ENCODE measurements around the gene ANKRD9.
A peak's percentile ranks its signal among the peaks of the same experiment; 100 is the strongest.
"Not testable (repeated sequence)": the region's sequence is repeated elsewhere in the genome, so short reads cannot be mapped to it uniquely, and the experiment has no call there.

The ANKRD9 gene, protein sequence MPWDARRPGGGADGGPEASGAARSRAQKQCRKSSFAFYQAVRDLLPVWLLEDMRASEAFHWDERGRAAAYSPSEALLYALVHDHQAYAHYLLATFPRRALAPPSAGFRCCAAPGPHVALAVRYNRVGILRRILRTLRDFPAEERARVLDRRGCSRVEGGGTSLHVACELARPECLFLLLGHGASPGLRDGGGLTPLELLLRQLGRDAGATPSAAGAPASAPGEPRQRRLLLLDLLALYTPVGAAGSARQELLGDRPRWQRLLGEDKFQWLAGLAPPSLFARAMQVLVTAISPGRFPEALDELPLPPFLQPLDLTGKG

DNA sequence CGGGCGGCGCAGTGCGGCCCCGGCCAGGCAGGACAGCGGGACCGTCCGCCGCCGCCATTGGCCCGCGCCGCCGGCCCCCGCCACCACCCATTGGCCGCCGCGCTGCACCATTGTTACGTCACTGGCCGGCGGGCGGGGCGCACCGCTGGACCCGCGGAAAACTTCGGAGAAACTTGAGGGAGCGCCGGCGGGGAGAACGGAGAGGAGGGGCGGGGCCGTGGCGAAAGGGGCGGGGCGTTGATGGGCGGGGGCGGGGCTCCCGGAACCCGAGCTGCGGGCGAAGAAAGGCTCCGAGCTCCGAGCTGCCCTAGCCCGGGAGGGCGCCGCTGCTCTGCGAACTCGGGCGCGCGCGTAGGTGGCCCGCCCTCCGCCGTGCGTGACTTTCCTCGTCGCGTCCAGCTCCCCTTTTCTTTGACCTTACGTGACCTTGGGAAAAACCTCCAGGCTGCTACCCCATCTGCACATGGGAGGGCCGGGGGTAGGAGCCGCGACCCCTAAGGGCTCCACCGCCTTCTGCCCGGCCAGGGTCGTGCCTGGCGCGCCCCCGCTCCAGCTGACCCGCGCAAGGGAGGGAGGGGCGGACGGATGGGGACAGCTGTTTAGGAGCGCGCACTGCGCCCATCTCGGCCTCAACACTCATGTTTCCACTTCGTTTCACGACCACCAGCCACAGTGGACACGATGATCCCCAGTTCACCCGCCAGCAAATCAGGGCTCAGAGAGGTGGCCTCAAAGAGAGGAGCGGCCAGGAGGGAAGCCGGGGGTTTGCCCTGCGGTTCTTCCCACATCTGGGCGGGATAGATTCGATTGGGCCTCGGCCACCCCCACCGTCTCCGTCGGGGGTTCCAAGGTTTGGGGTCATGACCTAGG lies at the start of gene ANKRD9:
ANKRD9 (minus strand) TSS at position 31 of the 870 bp plus-strand sequence. CDS start 1,887 bp downstream, outside the sequence.
- peak; percentile 86 for DNase-seq (ENCODE audit: low read depth, low spot score)

- DNase-seq (ENCODE audit: low read depth, low spot score): no peak
Measured at GRCh38 chr14:102558556-102558955, 49.0 kb upstream of the ANKRD9 start.

DNA sequence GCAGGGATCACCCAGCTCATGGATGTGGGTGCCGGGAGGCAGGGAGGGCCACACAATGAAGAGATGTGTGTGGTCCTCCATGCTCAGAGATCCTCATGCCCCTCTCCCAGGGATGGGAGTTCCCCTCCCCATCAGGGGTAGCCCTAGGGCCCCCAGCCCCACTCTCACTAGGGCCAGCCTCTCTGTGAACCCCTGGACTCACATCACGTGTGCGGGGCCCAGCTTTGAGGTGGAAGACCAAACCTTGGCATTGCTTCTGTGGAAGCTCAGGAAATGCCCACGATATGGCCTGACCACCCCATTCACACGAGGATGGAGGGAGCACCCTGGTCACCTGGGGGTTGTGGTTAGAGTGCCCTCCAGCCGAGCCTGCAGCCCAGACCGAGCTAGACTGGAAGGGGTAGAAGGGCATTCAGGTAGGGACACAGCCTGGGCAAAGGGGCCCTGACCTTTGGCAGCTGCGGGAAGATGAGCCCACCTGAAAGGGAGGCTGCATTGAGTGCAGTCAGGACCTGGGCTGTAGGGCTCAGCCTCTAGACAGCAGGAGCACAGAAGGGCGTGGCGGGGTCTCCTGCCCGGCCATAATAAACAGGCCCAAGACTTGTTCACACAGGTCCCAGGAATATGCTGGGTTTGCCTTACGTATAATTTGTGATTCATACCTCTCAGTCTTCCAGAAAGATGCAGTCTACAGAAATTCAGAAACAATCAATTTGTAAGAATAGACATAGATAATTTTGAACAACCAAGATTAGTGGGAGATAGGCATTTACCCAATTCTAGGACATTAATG lies 48.1 kb upstream of the ANKRD9 start:
- no peak for DNase-seq (ENCODE audit: low read depth, low spot score)

- no peak for DNase-seq (ENCODE audit: low read depth, low spot score)
Measured at GRCh38 chr14:102556098-102556677, 46.6 kb upstream of the ANKRD9 start.

DNA sequence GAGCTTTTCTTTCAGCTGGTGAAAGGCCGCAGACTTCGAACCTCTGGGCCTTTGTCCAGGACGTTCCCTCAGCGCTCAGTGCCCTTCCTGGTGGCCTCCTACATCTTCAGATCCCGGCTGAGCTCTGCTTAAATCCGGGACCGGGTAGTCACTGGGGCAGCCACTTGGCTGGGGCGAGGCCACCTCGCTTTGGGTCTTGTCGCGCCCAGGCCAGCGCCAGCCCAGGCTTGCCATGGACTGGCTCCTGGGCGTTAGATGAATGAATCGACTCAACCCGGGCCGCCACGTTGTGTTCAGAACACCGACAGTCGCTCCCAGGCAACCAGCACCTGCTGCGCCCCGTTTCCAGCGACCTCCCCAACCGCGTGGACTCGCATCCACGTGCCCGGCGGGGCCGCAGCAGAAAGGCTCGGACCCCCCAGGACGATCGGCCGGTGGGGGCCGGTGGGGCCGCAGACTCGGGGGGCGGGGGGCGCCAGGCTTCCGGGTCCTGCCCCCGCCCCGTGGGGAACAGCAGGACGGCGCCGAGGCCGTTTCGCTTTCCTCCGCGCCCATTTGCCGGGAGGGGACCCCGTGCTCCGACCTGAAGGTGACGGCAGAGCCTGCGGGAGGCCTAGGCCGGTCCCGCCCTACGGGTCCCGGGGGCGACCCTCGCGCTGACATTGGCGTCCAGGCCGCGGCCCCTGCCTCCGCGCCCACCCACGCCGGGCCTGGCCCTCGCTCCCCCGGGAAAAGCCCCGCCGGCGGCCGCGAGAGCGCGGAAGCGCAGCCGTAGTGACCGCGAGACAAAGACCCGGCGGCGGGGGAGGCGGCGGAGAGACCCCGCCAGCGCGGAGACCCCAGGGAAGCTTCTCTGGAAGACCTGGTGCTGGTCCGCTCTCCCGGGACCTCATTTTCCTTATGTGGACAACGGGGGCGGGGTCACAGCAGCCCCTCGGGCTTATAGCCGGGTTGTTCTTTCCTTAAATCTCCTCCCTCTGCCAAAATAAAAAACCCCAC lies 45.5 kb upstream of the ANKRD9 start:
- peak; percentile 95 for DNase-seq (ENCODE audit: low read depth, low spot score)

DNA sequence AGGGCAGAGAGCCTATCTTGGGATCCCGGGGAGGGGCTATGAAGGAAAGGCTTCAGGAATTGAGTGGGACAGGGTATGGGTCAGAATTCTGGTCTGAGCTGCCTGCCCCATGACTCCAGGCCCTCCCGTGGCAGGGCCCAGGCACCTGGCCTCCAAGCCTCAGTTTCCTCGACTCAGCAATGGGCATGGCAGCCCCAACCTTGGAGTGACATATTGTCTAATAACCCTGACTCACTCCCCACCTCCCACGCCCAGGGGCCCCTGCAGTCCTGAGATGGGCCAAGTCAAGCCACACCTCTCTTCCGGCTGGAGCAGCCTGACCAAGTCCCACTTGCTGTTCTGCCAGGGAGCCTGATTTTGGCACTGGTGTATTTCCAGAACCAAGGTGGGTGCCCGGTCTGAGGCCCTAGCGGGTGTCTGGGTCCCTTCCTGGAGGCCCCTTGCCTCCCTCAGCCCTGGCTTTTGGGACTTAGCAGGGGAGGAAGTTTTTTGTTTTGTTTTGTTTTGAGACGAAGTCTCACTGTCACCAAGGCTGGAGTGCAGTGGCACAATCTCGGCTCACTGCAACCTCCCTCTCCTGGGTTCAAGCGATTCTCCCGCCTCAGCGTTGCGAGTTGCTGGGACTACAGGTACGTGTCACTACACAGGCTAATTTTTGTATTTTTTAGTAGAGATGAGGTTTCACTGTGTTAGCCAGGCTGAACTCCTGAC lies 42.6 kb upstream of the ANKRD9 start:
- DNase-seq (ENCODE audit: low read depth, low spot score): no peak

DNA sequence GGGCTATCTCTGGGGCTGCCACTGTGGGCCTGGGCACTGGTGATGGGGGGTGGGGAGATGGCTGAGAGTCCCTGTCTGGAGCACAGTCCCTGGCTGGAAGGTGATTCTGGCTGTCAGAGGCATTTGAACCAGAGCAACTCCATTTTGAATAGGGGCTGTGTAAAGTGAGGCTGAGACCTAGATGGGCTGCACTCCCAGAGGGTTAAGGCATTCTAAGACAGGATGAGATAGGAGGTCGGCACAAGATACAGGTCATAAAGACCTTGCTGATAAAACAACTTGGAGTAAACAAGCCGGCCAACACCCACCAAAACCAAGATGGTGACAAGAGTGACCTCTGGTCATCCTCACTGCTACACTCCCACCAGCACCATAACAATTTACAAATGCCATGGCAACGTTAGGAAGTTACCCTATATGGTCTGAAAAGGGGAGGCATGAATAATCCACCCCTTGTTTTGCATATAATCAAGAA lies 41.4 kb upstream of the ANKRD9 start:
- not testable (repeated sequence) for DNase-seq (ENCODE audit: low read depth, low spot score)

DNA sequence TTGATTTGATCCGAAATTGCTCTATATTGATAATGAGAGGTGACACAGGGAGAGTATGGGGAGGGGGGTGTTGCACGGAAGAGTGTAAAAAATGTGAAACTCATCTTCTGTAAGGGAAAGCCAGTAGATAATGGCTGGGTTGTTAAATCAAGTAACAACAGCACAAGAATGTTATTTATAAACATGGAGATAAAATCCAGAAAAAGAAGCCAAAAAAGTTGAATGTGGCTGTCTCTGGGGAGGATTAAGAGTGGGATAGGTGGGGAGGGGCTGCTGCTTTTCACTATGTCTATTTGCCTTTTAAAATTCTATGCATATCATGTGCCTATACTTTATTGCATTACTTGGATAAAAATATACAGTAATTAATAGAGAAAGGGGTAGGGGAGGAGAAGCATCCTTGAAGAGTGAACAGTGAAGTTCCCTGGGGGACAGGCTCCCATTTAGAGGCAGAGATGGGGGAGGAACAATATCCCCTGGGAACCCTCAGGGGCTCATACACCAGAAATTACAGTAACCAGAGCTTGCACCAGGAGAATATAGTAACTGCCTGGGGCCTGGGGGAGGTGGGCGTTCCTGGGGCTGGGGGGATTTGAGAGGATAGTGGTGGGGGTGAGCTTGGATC lies 39.2 kb upstream of the ANKRD9 start:
- DNase-seq (ENCODE audit: low read depth, low spot score): no peak

DNA sequence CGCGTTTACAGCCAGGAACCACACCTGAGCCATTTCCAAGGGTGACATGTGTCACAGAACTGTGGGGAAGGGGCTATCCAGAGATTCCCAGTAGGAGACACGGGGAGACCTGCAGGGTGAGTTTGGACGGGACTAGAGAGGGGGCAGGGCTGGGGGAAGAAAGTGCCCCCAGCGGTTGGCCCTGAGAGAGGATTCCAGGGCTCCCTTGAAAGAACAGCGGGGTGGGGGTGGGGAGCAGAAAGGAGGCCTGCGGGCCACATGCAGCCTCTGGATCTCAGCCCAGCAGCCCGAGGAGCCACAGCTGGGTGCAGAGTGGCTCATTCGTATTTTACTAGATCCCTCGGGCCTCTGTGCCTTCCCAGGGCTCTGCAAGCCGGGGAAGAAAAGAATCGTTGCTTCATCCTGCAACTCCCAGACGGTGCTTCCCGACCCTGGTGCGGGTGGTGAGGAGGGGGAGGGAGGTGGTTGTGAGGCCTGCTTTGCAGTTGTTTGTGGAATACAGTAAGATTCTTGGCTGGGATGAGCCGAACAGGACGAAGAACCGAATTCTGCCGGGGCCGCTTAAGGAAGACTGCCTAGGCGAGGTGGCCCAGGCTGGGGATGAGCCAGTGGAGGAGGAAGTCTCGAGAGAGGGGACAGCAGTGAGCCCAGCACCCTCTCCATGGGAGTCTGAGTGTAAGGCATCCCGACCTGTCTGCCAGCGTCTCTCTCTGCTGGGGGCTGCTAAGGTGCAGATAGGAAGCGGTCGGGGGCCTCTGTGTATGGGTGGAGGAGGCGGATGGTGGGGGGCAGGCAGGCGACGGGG lies 36.1 kb upstream of the ANKRD9 start:
- DNase-seq (ENCODE audit: low read depth, low spot score): peak; percentile 93

- no peak for DNase-seq (ENCODE audit: low read depth, low spot score)
Measured at GRCh38 chr14:102544747-102545460, 35.3 kb upstream of the ANKRD9 start.

GRCh38 chr14:102544046-102544746 lies 34.6 kb upstream of the ANKRD9 start:
- DNase-seq (ENCODE audit: low read depth, low spot score): peak; percentile 73

DNA sequence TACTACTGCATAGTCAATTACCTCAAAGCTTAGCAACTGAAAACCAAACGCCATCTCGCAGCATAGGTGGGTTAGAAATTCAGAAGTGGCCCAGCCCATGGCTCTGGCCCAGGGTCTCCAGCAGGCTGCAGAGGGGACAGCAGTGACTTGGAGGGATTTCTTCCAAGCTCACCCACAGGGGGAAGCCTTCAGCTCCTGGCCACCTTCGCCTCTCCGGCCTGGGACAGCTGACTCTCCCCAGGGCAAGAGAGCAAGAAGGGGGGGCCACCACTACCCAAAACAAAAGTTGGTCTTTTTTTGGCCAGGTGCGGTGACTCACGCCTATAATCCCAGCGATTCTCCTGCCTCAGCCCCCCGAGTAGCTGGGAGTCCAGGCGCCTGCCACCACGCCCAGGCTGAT lies 32.2 kb upstream of the ANKRD9 start:
- peak; percentile 74 for DNase-seq (ENCODE audit: low read depth, low spot score)

DNA sequence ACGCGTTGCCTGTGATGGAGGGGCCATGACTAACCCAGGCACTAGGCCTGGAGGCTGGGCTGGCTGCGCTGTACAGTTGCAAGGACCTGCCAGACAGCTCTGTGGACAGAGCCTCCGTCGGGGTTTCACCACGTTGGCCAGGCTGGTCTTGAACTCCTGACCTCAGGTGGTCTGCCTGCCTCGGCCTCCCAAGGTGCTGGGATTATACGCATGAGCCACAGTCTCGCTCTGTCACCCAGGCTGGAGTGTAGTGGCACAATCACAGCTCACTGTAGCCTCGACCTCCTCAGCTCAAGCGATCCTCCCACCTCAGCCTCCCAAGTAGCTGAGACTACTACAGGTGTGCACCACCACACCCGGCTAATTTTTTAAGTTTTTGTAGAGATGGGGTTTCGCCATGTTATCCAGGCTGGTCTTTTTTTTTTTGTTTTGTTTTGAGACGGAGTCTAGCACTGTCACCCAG lies 31.5 kb upstream of the ANKRD9 start:
- not testable (repeated sequence) for DNase-seq (ENCODE audit: low read depth, low spot score)

DNA sequence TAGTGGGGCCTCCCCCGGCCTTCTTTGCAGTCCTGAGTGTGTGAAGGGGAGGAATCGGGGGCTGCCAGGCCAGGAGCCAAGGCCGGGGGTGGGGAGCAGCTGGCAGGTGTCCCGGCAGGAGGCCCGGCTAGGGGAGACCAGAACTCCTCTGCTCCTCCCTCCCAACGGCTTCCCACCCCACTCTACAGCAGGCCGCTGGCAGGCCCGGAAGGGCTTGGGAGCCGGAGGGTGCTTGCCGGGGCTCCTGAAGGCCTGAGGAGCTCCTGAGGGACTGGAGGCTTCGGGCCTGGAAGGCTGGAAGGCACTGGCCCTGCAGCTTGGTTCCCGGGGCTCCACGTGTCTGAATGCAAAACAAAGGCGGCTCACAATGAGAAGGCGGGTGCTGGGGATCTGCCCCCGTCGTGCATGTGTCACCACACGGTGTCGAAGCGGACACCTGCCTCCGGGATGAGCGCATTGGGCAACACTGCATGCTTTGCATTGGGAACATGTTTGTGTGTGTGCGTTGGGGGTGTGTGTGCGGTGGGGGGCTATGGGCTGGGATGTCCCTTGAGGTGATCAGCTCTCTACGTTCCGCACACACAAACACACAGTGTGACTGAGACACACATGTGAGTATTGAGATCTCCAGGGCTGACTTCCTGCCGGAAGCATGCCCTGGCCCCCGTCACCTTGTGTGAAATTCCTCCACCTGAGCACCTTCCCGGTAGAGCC lies 30.9 kb upstream of the ANKRD9 start:
- DNase-seq (ENCODE audit: low read depth, low spot score): peak; percentile 48

DNA sequence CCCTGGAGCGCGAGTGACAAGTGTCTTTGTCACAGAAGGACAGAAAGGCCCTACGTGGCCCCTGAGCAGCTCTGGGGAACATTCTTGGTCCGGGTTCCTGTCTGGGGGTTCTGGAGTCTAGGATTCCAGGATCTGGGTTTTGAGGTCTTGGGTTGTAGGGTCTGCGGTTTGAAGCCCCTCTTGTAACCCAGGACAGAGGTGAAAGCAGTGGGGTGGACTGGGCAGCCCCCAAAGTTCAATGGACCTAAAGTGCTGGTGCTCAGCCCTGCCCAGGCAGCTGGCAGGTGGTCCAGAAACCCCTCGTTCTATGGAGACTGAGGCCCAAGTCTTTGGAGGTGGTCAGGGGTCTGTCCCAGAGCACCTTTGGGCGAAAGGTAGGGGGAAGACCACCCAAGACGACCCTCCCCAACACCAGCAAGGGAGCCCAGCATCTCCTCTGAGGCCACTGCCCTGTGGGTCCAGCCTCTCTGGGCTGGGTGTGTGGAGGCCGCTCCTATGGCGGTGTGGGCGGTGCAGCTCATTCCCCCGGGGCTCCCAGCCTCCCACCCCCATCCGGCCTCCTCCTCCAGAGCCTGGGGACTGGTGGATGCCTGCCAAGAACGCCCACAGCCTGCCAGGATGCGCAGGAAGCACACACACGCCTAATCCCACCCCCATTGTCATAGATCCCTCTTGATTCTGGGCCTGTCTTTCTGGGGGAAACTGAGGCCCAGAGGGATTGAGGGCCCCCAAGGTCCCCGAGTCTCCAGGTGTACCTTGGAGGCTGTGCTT lies 30.2 kb upstream of the ANKRD9 start:
- no peak for DNase-seq (ENCODE audit: low read depth, low spot score)

Measured in ELF-1 (cell line).